NK-92 (cell line): Measurements from ENCODE around the gene PSMG4.

Experiments
- DNase-seq: peaks from one replicate; lab custom pipeline; 2025; ENCODE audit not compliant: unreplicated experiment; lab: John Stamatoyannopoulos, UW

PSMG4 gene

DNA sequence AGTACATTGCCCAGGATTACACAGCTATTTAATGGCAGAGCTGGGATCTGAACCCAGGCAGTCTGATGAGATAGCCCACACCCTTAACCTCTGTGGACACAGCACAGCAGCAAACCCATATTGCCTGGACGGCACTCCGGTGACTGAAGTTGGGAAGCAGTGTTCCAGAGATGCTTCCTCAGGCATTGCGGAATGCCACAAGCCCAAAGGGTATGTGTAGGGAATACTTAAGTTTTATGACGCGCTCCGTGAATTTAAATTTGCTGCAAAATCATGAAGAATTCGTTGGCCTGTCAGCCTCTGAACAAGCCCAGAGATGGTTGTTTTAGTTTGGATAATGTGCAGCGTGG is 46.4 kb downstream of the PSMG4 start:
- no peak for DNase-seq

DNA sequence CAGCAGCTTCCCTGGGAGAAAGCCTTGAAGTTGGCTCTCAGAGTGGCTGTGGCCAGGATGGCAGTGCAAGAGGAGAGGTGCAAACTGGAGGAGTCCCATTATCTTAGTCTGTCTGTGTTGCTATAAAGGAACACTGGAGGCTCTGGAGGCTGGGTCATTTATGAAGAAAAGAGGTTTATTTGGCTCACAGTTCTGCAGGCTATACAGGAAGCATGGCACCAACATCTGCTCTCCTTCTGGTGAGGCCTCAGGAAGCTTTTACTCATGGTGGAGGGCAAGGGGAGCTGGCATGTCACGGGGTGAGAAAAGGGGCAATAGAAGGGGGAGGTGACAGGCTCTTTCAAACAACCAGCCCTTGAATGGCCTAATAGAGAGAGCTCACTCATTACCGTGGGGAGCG is 47.1 kb downstream of the PSMG4 start:
- DNase-seq, result no peak

DNA sequence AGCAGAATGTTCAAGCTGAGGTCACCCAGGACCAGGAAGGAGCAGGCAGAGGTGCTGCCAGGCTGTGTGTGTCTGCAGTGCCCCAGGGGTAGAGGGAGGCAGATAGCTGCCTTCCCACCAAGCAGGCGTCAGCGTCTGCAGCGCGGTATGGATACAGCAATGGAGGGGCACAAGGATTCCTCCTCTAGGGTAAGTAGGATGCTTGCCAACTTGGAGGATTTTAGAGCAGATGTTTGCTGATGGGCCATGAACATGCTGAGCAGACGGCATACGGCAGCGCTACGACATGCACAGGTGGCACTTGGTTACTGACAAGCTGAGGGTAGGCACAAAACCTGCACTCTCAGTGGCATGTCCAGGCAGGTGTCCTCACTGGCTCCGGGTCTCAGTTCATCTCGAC is 48.1 kb downstream of the PSMG4 start:
- DNase-seq, result no peak

DNA sequence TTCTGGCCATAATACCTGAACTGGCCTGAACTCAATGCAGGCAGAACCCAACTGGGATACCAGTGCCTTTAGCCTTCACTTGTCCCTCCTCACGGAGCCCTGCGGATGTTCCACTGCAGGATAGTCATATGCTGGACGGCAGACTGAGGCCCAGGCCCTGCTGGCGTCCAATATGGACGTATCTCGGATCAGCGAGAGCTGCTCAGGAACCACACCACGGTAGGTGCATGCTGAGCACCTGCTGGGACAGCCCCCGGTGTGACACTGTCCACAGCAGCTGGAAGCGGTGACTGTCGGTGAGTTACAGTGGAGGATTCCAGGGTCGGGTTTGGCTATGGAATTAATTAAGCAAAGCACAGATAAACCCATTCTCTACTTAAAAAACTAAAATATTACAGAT is 48.7 kb downstream of the PSMG4 start:
- DNase-seq, result no peak

DNA sequence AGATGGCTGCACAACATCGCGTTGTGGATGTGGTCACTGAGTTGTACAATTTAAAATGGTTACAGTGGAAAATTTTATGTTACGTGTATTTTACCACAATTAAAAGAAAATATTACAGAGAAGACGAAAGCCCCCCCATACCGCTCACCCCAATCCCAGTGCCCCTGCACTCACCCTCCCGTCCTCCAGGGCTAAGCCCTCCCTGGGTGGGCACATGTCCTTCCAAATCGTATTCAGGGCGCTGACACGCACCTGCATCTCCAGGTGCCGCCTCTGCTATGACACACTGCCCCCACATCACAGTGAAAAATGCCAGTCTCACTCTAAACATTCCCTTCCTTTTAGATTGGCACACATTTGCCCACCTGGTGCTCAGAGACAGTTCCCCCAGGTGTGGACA is 49.4 kb downstream of the PSMG4 start:
- no peak for DNase-seq

DNA sequence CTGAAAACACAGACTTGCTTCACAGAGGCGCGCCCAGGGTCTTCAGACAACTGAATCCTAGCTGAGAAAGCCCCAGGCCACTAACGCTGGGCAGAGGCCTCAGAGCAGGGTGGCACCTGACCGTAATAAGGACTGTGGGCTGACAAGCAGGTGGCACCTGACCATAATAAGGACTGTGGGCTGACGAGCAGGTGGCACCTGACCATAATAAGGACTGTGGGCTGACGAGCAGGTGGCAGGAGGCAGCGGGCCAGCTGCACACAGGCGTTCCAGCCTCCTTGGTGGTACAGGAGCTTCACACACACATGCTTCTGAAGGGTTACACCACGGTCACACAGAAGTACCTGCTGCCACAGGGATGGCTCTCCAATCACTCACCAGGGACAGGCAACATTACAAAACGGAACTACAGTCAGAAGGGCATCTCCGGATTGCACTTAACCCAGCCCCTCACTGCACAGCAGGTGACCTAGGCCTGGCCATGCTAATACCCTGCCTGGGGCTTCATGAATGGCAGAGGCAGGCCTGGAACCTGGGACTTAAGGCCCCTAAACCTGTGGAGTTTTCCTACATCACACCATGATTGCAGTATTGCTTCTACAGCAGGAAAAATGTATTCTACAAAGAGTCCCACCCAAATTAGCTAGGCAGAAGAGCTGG is 50.8 kb downstream of the PSMG4 start:
- DNase-seq, result no peak

DNA sequence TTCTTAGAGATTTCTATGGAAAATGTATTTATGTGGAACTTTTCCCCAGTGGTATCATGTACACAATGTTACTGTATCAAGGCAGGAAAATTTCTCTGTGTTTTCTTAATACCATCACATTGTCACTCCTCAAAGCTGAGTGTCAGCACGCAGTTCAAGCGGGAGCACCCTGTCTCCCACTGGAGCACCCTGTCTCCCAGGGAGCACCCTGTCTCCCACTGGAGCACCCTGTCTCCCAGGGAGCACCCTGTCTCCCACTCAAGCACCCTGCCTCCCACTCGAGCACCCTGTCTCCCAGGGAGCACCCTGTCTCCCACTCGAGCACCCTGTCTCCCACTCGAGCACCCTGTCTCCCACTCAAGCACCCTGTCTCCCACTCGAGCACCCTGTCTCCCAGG is 51.3 kb downstream of the PSMG4 start:
- DNase-seq, result no peak

DNA sequence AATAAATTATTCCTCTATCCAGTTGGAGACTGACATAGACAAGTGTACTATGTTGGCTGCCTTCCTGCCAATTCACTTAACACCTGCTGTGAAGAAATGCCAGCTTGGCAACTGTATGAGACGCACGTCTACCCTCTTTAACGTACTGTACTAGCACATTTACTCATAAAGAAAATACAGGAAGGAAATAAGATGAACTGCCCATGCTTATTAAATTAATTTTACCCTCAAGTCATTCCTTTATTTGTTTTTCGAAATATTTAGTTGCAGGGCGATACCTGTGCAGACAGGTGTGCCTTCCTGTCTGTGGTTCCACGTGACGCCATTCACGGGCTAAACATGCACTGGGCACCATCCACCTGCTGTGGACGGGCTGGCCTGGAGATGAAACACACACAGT is 52.0 kb downstream of the PSMG4 start:
- no peak for DNase-seq

DNA sequence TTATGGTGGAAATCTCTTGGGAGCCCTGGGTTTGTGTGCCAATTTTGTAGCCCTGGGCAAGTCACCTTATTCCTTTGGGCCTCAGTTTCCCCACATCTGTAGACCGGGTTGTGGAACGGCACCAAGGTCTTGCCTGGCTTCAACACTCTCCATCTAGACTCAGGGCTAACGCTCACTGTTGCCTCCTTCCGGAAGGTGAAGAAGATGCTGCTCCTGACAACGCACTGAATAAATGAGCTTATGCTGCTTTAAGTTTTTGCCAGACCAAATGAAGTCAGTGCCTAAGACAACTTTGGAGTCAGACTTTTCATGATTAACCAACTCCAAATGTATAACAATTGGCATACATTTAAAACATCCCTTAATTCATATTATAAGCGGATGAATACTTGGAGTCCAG is 53.1 kb downstream of the PSMG4 start:
- no peak for DNase-seq

DNA sequence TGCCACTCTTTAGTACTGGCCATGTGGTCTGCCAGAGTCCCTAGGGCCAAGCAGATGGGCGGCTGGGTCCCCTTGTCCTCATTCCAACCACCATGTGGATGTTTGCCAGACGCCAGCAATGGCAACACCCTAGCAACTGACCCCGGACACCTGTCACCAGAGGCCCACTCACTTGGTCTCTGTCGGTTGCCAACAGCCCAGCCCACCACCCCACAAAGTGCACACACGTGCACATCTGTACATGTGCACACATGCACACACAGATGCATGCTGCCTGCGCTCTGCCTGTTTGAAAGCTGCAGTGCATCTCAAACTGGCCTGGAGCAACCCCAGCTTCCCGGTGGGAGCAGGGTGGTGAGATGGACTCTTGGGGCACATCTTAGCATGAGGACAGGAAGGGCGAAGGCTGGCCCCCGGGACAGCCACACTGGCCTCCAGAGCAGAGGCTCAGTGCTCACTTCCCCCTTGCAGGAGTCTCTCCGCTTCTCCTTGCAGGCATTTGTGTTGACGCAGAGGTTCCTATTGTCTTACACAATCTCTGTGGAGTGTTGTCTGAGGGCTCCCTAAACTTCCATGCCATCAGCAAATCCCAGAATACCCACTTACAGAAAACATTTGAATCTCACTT is 54.0 kb downstream of the PSMG4 start:
- DNase-seq, result no peak

DNA sequence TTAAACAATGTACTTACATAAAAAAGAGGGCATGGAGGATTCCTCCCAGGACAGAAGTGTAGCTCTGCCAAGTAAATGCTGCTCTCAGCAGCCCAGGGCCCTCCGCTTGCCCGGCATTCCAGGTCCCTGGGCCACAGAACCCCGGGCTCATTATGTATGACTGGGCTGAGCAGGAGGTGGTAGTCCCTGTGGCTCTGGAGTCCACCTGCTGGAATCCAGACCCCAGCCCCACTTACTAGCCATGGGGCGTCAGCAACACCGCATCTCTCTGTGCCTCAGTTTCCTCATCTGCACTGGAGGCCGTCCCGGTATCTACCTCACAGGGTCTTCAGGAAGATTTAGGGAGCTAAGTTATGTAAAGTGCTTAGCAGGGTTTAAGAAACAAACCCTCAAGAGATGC is 55.4 kb downstream of the PSMG4 start:
- no peak for DNase-seq

DNA sequence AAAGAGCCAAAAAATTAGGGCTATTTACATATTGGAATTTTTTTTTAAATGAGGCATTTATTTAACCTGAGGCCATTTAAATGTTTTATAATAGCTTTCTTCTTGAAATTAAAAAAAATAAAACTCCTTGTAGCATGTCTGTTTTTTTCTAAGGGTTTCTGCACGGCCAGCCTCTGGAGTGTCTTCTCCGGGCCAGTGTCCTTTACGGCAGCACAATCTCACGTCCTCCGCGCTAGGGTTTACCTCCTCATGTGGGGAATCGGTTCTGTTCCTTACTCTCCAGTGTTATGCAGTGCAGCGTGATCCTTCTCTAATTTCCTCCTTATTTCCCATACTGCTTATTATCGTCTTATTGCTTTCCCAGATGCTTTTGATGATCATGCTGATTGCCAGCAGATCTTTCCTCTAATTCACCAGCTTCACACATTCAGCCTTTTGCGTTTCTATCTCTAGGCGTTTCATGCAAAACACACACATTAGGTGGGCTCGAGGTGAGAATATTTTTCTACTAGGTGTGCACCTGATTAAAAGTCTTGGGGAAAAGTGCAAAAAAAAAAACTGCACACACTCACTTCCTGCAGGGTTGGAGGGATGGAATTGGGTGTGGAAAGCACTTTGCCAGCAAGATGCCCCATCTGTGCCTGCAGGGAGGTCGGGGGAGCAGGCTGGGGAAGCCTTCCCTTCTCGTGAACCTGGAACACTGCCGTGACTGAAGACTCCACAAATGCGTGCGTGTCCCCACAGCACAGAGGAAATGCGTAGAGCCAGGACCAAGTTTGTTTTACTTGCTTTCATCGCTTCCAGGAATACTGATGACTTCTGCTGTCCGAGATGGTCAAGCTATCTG is 56.1 kb downstream of the PSMG4 start:
- no peak for DNase-seq

DNA sequence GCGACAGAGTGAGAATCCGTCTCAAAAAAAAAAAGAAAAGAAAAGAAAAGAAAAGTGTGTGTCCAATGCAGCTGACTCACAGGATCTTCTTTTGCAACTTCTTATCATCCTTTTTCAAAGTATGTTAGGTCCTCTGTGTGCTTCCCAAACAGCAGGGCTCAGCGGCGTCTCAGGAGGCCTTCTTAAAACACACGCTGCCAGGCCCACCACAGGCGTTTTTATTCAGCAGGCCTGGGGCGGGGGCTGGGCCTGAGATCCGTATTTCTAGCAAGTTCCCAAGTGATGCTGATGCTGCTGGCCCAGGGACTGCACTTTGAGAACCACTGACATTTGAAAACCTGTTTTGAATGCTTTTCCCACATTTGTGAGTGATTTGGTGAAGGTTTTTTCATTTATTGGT is 57.1 kb downstream of the PSMG4 start:
- no peak for DNase-seq

DNA sequence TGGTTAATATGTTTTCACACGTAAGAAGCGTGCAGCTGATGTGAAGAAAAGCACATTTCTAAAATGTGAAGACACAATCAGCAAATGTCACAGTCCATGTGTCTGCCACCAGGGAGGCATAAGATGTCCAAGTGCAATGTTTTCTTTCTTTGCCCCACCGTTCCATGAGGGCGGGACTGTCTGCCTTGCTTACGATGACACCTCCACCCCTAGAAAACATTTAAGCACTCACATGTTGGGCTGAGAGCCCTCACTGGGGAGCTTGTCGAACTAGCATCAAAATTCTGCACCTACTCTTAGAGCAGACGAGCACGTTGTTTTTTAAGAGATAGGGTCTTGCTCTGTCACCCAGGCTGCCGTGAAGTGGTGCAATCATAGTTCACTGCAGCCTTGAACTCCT is 57.6 kb downstream of the PSMG4 start:
- DNase-seq, result no peak

DNA sequence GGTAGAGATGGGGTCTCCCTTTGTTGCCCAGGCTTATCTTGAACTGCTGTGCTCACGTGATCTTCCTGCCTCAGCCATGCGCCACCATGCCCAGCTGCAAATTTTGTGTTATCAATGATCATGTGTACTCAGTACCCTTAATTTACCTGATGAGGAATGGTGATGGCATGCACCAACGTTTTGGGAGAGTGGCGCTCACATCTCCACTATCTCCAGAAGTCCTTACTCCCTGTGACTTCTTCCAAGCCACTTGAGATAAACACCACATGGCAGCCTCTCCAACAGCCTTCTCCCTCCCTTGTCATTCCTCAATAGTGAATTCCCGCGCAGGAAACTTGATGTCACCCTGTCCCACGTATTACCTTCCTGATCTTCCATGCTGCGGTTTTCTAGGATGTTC is 58.1 kb downstream of the PSMG4 start:
- no peak for DNase-seq
